Kidney (tissue), 14 donors: ENCODE measurements around the gene LSM7. TPM values are rescaled to one million over a fixed set of nuclear protein-coding genes. Genes with fewer than 3 reads are reported as not detected.

Source experiments
- DNase-seq, 5 donors: peaks; one replicate each; pipeline ENCODE4 v3.0.0-alpha.2; 2013 to 2020
- FAIRE-seq: peaks from 2 replicates; lab custom pipeline; 2012; peaks lifted over from hg19 to GRCh38; lab: Jason Lieb, UNC
- H3K27ac ChIP-seq, 2 donors: one replicate each; pipeline ENCODE4 v1.7.0; 2013; ENCODE audit warnings: low read depth in 2 of 2, low read length in 2 of 2, inconsistent platforms in 1 of 2
- H3K27me3 ChIP-seq: one replicate; pipeline ENCODE4 v1.7.1; 2013; ENCODE audit warnings: low read length, inconsistent platforms; ENCODE audit not compliant: control insufficient read depth, insufficient read depth
- H3K36me3 ChIP-seq, 3 donors: one replicate each; pipeline versions ENCODE4 v1.7.0 to v1.7.1; 2013; ENCODE audit warnings: low read length in 3 of 3, control low read depth in 1 of 3, inconsistent platforms in 1 of 3; ENCODE audit not compliant: insufficient read depth in 3 of 3, control insufficient read depth in 2 of 3
- H3K4me1 ChIP-seq, 3 donors: one replicate each; pipeline versions ENCODE4 v1.7.0 to v1.7.1; 2013; ENCODE audit warnings: low read length in 3 of 3, inconsistent platforms in 1 of 3, low read depth in 1 of 3; ENCODE audit not compliant: control insufficient read depth in 2 of 3, insufficient read depth in 2 of 3
- H3K4me3 ChIP-seq, 3 donors: one replicate each; pipeline versions ENCODE4 v1.7.0 to v1.8.1; 2013; ENCODE audit warnings: low read length in 3 of 3, control low read depth in 1 of 3, inconsistent platforms in 1 of 3
- H3K9ac ChIP-seq, 3 donors: one replicate each; pipeline versions ENCODE4 v1.7.0 to v1.7.1; 2013; ENCODE audit warnings: low read length in 3 of 3, control low read depth in 1 of 3, inconsistent platforms in 1 of 3
- H3K9me3 ChIP-seq, 3 donors: one replicate each; pipeline versions ENCODE4 v1.7.0 to v1.7.1; 2013; ENCODE audit warnings: low read length in 3 of 3, control low read depth in 1 of 3, inconsistent platforms in 1 of 3; ENCODE audit not compliant: control insufficient read depth in 2 of 3, insufficient read depth in 1 of 3
- CTCF ChIP-seq: IDR thresholded peaks from 3 replicates; pipeline ENCODE4 v1.5.1; 2012; ENCODE audit warnings: mild to moderate bottlenecking, moderate library complexity, borderline replicate concordance; ENCODE audit not compliant: insufficient read depth; ENCODE audit errors: extremely low read depth
- intact Hi-C: fragments of 100-400 bp; cut with DNase I; formaldehyde crosslinking; loops from one replicate; pipeline ENCODE4 v1.11.1; 2022
- polyA plus RNA-seq: library from polyadenylated mRNA; stranded (reverse); fragments of 350-450 nt; fragmentation: Illumina TruSeq; extraction: RNeasy Lipid Tissue Mini Kit (QIAGEN cat#74804); gene quantifications from one replicate; pipeline ENCODE4 v1.2.3, GENCODE V29; 2014; ENCODE audit warnings: low read depth, low replicate concordance; ENCODE audit not compliant: insufficient read depth
- total RNA-seq: library from RNA; stranded (reverse); fragmentation: NEBNext Ultra II Directional; extraction: Animal tissue kit (Norgen Biotek cat#: 25700); gene quantifications from one replicate; pipeline ENCODE4 v1.2.1, GENCODE V29; 2021
- donor health status: control.
- donor health status: control.
- donor health status: control.
- donor health status: control.
- donor health status: control.
- donor health status: DM: yes; HTN: yes; CAD: no.
- donor health status: Normal renal cell carcinoma (clear cell type).

Gene LSM7
- total and polyA plus RNA-seq, 2 donors from 2014 or later = 54.0 to 160 TPM

- no peaks in the 10 kb centered on the region for H3K9me3 ChIP-seq
- H3K36me3 ChIP-seq = no peaks in the 10 kb centered on the region
- DNase-seq (no peak), FAIRE-seq (no peak)
- no peak for TF ChIP-seq CTCF
- intact Hi-C loops = no loop called here
- peaks cover 16% of the 10 kb centered on the region for H3K27me3 ChIP-seq
- H3K4me1 ChIP-seq = peaks cover 0 to 15% (median 0%) of the 10 kb centered on the region in 3 donors
- H3K4me3 ChIP-seq = no peak overlapping the region
- H3K27ac ChIP-seq = no peak overlapping the region
- H3K9ac ChIP-seq = no peak overlapping the region
Observed at GRCh38 chr19:2287585-2288337, 40.6 kb downstream of the LSM7 start.

DNA sequence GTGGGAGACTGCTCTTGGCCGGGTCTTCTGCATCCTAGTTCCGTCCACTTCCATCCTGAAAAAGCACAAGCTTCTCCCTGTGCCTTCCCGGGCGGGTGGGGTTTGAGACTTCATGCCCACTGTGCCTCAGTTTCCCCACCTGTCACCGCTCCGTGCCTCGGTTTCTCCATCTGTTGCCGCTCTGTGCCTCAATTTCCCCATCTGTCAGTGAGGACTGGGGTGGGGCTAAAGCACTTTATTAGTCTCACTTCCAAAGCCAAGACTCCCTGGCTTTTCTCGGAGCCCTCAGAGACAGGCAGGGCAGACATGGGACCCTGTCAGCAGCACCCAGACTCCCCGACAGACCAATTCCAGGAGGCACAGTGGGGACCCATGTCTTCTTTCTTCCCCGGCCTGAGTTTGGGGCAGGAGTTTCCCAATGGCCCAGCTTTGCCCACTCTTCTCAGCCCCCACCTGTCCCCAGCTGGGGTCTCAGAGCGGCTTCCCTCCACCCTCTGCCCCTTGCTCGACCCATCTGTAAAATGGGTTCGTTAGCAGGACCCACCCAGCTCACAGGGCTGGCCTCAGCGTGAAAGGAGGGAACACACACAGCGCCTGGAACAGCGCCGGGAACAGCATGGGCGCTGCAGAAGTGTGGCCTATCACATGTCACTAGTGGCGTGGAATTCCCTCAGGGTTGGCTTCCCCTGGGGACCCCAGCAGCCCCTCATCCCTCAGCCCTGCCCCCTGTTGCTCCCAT, 41.8 kb downstream of the LSM7 start:
- H3K4me3 ChIP-seq = no peak overlapping the region
- no peaks in the 10 kb centered on the region for H3K36me3 ChIP-seq
- peaks cover 0 to 15% (median 0%) of the 10 kb centered on the region in 3 donors for H3K4me1 ChIP-seq
- no peak for DNase-seq
- H3K9me3 ChIP-seq = no peaks in the 10 kb centered on the region
- no peak overlapping the region for H3K27ac ChIP-seq
- TF ChIP-seq CTCF = no peak
- FAIRE-seq = no peak
- peaks cover 14% of the 10 kb centered on the region for H3K27me3 ChIP-seq
- H3K9ac ChIP-seq = no peak overlapping the region
- intact Hi-C loops = no loop called here

DNA sequence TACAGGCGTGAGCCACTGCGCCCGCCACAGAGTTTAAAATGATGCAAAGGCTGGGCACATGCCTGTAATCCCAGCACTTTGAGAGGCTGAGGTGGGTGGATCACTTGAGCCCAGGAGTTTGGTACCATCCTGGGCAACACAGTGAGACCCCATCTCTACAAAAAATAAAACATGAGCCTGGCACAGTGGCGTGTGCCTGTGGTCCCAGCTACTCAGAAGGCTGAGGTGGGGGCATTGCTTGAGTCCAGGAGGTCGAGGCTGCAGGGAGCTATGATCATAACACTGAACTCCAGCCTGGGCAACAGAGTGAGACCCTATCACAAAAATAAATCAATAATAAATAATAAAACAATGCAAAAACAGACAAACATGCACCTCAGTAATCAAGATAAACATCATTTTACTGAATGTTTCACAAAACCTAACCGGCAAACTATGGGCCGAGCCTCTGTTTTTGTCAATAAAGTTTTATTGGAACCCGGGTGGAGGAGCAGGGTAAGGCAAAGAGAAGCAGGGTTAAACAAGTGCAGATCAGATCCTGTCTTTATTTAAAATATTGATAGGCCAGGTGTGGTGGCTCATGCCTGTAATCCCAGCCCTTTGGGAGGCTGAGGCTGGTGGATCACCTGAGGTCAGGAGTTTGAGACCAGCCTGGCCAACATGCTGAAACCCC, 44.4 kb downstream of the LSM7 start:
- H3K27me3 ChIP-seq = peaks cover 6% of the 10 kb centered on the region
- no peak overlapping the region for H3K4me3 ChIP-seq
- H3K9me3 ChIP-seq = no peaks in the 10 kb centered on the region
- no peaks in the 10 kb centered on the region for H3K4me1 ChIP-seq
- FAIRE-seq (no peak), DNase-seq (no peak)
- no peak overlapping the region for H3K27ac ChIP-seq
- no peaks in the 10 kb centered on the region for H3K36me3 ChIP-seq
- TF ChIP-seq CTCF = no peak
- intact Hi-C loops = no loop called here
- H3K9ac ChIP-seq = no peak overlapping the region
